ENCODE measurements around the gene DNAJC5G.

The DNAJC5G gene

DNA sequence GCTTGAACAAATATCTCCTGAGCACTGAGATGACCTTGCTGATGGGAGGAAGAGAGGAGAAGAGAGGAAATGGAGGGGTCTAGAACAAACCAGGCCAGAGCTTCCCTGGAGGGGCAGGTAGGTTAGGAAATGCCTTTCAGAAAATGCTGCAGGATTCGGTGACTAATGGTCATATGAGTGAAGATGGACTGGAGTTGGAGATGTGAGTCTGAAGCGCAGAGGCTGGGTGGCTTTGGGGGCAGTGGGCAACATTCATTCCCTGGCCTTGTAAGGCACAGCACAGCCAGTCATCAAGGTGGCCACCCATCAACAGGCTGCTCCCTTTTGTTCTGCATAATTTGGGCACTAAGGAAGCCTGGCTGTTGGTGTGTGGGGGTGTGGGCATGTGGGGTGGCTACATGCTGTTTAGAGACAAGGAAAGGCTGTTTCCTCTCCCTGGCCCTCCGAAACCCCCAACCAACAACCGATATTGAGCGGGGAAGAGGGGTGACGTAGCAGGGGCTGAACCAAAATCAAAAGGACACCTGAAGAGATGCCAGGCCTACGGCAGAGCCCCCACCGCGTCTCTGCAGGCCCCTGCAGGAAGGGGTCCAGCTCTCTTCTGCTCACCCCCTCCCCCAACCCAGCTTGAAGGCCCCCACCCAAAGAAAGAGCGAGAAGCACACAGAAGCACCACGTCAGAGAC lies 13.8 kb upstream of the DNAJC5G start:
- no peak for DNase-seq (ENCODE audit: low read depth)
- TF ChIP-seq, protein P1, sequence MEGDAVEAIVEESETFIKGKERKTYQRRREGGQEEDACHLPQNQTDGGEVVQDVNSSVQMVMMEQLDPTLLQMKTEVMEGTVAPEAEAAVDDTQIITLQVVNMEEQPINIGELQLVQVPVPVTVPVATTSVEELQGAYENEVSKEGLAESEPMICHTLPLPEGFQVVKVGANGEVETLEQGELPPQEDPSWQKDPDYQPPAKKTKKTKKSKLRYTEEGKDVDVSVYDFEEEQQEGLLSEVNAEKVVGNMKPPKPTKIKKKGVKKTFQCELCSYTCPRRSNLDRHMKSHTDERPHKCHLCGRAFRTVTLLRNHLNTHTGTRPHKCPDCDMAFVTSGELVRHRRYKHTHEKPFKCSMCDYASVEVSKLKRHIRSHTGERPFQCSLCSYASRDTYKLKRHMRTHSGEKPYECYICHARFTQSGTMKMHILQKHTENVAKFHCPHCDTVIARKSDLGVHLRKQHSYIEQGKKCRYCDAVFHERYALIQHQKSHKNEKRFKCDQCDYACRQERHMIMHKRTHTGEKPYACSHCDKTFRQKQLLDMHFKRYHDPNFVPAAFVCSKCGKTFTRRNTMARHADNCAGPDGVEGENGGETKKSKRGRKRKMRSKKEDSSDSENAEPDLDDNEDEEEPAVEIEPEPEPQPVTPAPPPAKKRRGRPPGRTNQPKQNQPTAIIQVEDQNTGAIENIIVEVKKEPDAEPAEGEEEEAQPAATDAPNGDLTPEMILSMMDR (IDR thresholded peaks at IDR 0.05; ENCODE audit: control insufficient read depth, insufficient read depth, low read depth, low read length, missing control alignments), result no peak
- no peak overlapping the region for H3K4me3 ChIP-seq (ENCODE audit: control insufficient read depth, low read depth, low read length)

DNA sequence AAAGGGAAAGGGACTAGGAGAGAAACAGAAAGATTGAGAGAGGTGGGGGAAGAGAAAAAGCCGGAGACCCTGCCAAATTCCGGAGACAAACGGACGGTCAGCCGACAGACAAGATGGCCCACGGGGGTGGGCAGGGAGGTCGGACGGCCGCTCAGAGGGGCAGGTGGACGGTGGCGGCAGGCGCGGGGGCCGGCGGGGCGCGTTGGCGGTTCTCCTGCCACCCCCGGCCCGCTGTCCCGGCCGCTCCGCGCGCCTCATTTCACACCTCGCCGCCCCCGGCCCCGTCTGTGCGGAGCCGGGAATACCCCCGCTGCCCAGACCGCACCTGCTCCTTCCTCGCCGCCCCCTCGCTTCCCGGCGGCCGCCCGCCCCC lies 13.3 kb upstream of the DNAJC5G start:
- H3K4me3 ChIP-seq (ENCODE audit: control insufficient read depth, low read depth, low read length), result no peak overlapping the region
- no peak for DNase-seq (ENCODE audit: low read depth)
- TF ChIP-seq, protein P1 (IDR thresholded peaks at IDR 0.05; ENCODE audit: control insufficient read depth, insufficient read depth, low read depth, low read length, missing control alignments), result no peak

DNA sequence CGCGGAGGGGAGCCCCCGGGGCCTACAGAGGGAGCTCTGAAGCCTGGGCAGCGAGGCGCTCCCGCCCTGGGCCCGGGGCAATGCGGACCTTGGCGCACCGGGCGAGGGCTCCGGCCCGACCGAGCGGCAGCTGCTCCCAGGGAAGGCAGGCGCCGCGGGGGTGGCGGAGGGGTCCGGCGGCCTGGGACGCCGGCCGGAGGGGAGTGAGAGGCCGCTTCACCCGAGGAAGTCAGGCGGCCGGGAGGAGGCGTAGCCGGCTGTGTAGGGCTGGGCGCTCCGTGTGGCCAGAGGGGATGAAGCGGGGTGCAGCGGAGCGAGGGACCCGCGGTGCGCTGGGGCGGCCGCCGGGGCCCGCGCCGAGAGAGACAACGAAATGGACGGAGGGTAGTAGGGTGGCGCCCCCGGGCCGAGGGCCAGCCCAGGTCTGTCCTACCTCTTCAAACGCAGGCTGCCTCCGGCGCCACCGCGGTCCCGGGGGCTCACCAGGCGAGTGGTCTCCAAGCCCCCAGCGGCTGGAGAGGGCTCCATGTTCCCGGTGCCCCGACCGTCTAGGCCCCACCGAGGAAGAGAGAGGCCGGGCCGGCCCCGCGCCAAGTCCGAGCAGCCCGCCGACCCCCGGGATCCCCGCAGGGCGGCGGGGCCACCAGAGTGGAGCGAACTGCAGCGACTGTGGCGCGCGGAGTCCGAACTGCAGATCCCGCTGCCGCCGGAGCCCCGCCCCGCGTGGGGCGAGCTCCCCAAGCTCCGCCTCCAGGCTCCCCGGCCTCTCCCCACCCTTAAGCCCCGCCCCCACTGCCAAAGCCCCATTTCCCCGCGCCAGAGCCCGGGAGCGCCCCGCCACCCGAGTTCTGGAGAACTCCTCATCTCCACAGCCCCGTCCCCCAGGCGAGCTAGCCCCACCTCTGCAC lies 12.6 kb upstream of the DNAJC5G start, which contains the start of gene SLC30A3:
Gene SLC30A3, minus strand, starts transcription at position 669 of the 908 bp plus-strand sequence. Its CDS starts 141 bp downstream, at position 528.
- TF ChIP-seq, protein P1 (IDR thresholded peaks at IDR 0.05; ENCODE audit: control insufficient read depth, insufficient read depth, low read depth, low read length, missing control alignments), result no peak
- DNase-seq (ENCODE audit: low read depth), result no peak
- H3K4me3 ChIP-seq (ENCODE audit: control insufficient read depth, low read depth, low read length), result peak within 1 kb of the TSS; percentile 21

DNA sequence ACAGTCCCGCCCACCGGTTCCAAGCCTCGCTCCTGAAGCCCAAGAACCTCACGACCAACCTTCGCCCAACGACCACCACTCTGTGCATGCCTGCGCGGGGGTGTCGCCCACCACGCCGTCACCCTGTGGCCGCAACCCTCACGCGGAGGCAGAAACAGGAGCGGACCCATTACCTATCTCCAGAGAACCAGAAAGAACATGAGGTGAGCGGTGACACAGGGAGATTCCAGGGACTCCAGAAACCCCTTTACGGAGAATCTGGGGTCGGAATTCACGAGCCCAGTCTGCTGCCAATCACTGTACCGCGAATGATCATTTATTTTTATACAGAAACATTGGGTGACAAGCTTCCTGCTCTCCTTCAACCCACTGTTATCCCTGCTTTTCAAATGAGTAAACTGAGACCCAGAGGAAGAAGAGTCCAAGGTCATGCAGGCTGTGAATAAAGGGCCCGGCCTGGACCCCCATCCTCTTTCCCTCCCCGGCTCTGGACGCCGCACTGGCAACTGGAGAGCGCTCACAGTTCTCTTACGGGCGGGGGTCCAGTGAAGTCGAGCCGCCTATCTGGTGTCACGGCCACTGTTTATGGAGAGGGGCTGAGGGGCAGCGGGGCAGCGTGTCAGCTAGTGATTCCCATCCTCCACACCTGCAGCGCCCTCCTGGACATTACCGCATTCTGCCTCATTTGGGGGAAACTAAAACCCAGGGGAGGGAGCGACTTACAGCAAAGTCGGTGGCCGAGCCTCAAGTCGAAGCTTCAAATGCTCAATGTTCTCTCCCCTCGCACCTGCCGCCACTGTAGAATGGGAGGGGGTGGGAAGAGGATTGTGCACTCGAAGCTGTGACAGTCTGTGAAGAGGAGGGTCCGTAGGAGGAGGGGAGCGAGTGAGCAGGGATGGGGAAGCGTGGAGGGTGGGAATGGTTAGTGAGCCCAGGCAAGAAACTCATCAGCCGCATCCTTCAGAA lies 11.7 kb upstream of the DNAJC5G start:
- H3K4me3 ChIP-seq (ENCODE audit: control insufficient read depth, low read depth, low read length), result peak overlapping the region; percentile 21
- no peak for DNase-seq (ENCODE audit: low read depth)
- TF ChIP-seq, protein P1 (IDR thresholded peaks at IDR 0.05; ENCODE audit: control insufficient read depth, insufficient read depth, low read depth, low read length, missing control alignments), result no peak

DNA sequence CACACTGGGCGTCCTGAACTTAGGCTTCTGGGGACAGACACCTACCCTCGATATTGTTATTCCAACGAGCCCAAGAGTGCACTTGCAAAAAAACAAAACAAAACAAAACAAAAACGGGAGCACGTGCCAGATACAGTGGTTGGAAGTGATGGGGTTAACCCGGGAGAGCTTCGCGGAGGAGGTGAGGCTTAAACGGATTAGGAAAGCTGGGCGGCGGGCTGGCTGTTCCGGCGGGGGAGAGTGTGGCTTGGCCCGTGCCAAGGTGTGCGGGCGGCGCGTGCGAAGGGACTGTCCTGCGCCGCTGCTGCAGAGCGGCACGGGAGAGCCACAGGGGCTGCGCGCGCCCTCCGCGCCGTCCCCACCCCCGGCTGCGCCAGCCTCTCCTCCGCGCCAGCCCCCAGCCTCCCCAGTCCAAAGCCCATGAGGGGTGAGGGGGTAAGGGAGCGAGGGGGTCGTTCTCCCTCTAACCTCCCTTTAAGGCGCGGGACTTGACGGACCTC lies 10.9 kb upstream of the DNAJC5G start:
- TF ChIP-seq, protein P1 (IDR thresholded peaks at IDR 0.05; ENCODE audit: control insufficient read depth, insufficient read depth, low read depth, low read length, missing control alignments), result no peak
- DNase-seq (ENCODE audit: low read depth), result no peak
- no peak overlapping the region for H3K4me3 ChIP-seq (ENCODE audit: control insufficient read depth, low read depth, low read length)
